Stimulated activated naive CD8-positive, alpha-beta T cell treated with anti-CD3 and anti-CD28 coated beads, Interleukin-15, amount 100 ng/mL, for 72 hours (primary cell): ENCODE data around the gene ZNF292.
"Not testable (repeated sequence)": the region's sequence is repeated elsewhere in the genome, so short reads cannot be mapped to it uniquely, and the experiment has no call there.

ENCODE experiments used
- ATAC-seq: fragments of 150-1000 bp; cut with Tn5 transposase; 2 replicates; pipeline ENCODE4 v1.10.0; 2021; ENCODE audit warnings: mild to moderate bottlenecking, moderate library complexity
- DNase-seq, 2 donors: peaks; one replicate each; pipeline ENCODE4 v3.0.0; 2021 to 2022
- H3K27ac Mint-ChIP-seq, 2 donors: one replicate each; pipeline ENCODE4 v1.8.0; 2022; ENCODE audit warnings: mild to moderate bottlenecking in 2 of 2, mixed read lengths in 2 of 2, moderate library complexity in 2 of 2
- H3K27me3 Mint-ChIP-seq: one replicate; pipeline ENCODE4 v1.8.0; 2022; ENCODE audit warnings: mixed read lengths
- H3K4me1 Mint-ChIP-seq: one replicate; pipeline ENCODE4 v1.8.0; 2022; ENCODE audit warnings: mild to moderate bottlenecking, mixed read lengths
- H3K4me3 Mint-ChIP-seq, 2 donors: one replicate each; pipeline ENCODE4 v1.8.0; 2022; ENCODE audit warnings: mild to moderate bottlenecking in 2 of 2, mixed read lengths in 2 of 2, moderate library complexity in 1 of 2
- H3K9me3 Mint-ChIP-seq, 2 donors: one replicate each; pipeline ENCODE4 v1.8.0; 2022; ENCODE audit warnings: mixed read lengths in 2 of 2

Gene ZNF292

GRCh38 chr6:87222676-87223075 lies 67.3 kb downstream of the ZNF292 start:
- DNase-seq: no peak
- Mint-ChIP-seq H3K4me1 (no peaks in the 10 kb centered on the region), H3K9me3 (no peaks in the 10 kb centered on the region), H3K27ac (no peak overlapping the region), H3K4me3 (no peak overlapping the region), H3K27me3 (no peaks in the 10 kb centered on the region)
- ATAC-seq: no peak

GRCh38 chr6:87224971-87225370 lies 69.6 kb downstream of the ZNF292 start:
- DNase-seq (no peak), ATAC-seq (no peak)
- H3K4me3 Mint-ChIP-seq: no peak overlapping the region
- no peak overlapping the region for H3K27ac Mint-ChIP-seq
- H3K27me3 Mint-ChIP-seq: no peaks in the 10 kb centered on the region
- no peaks in the 10 kb centered on the region for H3K4me1 Mint-ChIP-seq
- H3K9me3 Mint-ChIP-seq: no peaks in the 10 kb centered on the region

GRCh38 chr6:87225511-87225910 lies 70.1 kb downstream of the ZNF292 start:
- H3K27me3 Mint-ChIP-seq: no peaks in the 10 kb centered on the region
- DNase-seq: no peak

GRCh38 chr6:87225937-87226336 lies 70.6 kb downstream of the ZNF292 start:
- no peaks in the 10 kb centered on the region for H3K4me1 Mint-ChIP-seq
- peak overlapping the region in 1 of 2 donors; percentile 73 for H3K27ac Mint-ChIP-seq
- no peak for ATAC-seq
- H3K4me3 Mint-ChIP-seq: no peak overlapping the region
- DNase-seq: no peak
- no peaks in the 10 kb centered on the region for H3K27me3 Mint-ChIP-seq
- H3K9me3 Mint-ChIP-seq: no peaks in the 10 kb centered on the region

More at GRCh38 chr6:87225511-87225910, 70.1 kb downstream of the ZNF292 start:
- Mint-ChIP-seq H3K27ac (no peak overlapping the region), H3K4me1 (no peaks in the 10 kb centered on the region), H3K4me3 (no peak overlapping the region), H3K9me3 (no peaks in the 10 kb centered on the region)
- no peak for ATAC-seq

- Mint-ChIP-seq H3K27me3 (no peaks in the 10 kb centered on the region), H3K4me3 (no peak overlapping the region), H3K4me1 (no peaks in the 10 kb centered on the region), H3K27ac (no peak overlapping the region), H3K9me3 (no peaks in the 10 kb centered on the region)
- DNase-seq (no peak), ATAC-seq (no peak)
Observed at GRCh38 chr6:87230801-87231200, 75.4 kb downstream of the ZNF292 start.

GRCh38 chr6:87237804-87238203 lies 82.4 kb downstream of the ZNF292 start:
- H3K27me3 Mint-ChIP-seq: no peaks in the 10 kb centered on the region
- no peak overlapping the region for H3K27ac Mint-ChIP-seq
- no peaks in the 10 kb centered on the region for H3K9me3 Mint-ChIP-seq
- DNase-seq: no peak
- no peak overlapping the region for H3K4me3 Mint-ChIP-seq
- H3K4me1 Mint-ChIP-seq: no peaks in the 10 kb centered on the region
- ATAC-seq: no peak

- not testable (repeated sequence) for H3K27me3 Mint-ChIP-seq, DNase-seq, H3K4me1 Mint-ChIP-seq, H3K9me3 Mint-ChIP-seq, H3K27ac Mint-ChIP-seq, H3K4me3 Mint-ChIP-seq
- peak; percentile 74 for ATAC-seq
Observed at GRCh38 chr6:87239098-87239635, 83.8 kb downstream of the ZNF292 start.

- no peaks in the 10 kb centered on the region for H3K27me3 Mint-ChIP-seq
- no peaks in the 10 kb centered on the region for H3K9me3 Mint-ChIP-seq
- H3K27ac Mint-ChIP-seq: no peak overlapping the region
- no peaks in the 10 kb centered on the region for H3K4me1 Mint-ChIP-seq
- DNase-seq (no peak), ATAC-seq (no peak)
- H3K4me3 Mint-ChIP-seq: no peak overlapping the region
Observed at GRCh38 chr6:87241304-87241703, 85.9 kb downstream of the ZNF292 start.

- no peaks in the 10 kb centered on the region for H3K27me3 Mint-ChIP-seq
- H3K27ac Mint-ChIP-seq: no peak overlapping the region
- no peaks in the 10 kb centered on the region for H3K9me3 Mint-ChIP-seq
- no peak for ATAC-seq
- H3K4me1 Mint-ChIP-seq: no peaks in the 10 kb centered on the region
- H3K4me3 Mint-ChIP-seq: no peak overlapping the region
- DNase-seq: no peak
Observed at GRCh38 chr6:87242311-87242710, 86.9 kb downstream of the ZNF292 start.

- no peak for DNase-seq
- Mint-ChIP-seq H3K4me1 (no peaks in the 10 kb centered on the region), H3K27ac (no peak overlapping the region)
Observed at GRCh38 chr6:87243812-87244211, 88.4 kb downstream of the ZNF292 start.

GRCh38 chr6:87244380-87244779 lies 89.0 kb downstream of the ZNF292 start:
- H3K9me3 Mint-ChIP-seq: no peaks in the 10 kb centered on the region
- H3K27ac Mint-ChIP-seq: no peak overlapping the region
- no peak overlapping the region for H3K4me3 Mint-ChIP-seq
- DNase-seq (no peak), ATAC-seq (no peak)
- no peaks in the 10 kb centered on the region for H3K4me1 Mint-ChIP-seq
- no peaks in the 10 kb centered on the region for H3K27me3 Mint-ChIP-seq

More at GRCh38 chr6:87243812-87244211, 88.4 kb downstream of the ZNF292 start:
- Mint-ChIP-seq H3K4me3 (no peak overlapping the region), H3K9me3 (no peaks in the 10 kb centered on the region), H3K27me3 (no peaks in the 10 kb centered on the region)
- no peak for ATAC-seq

- DNase-seq (no peak), ATAC-seq (no peak)
- H3K4me1 Mint-ChIP-seq: peaks cover 19% of the 10 kb centered on the region
- no peak overlapping the region for H3K4me3 Mint-ChIP-seq
- H3K27me3 Mint-ChIP-seq: no peaks in the 10 kb centered on the region
- peak overlapping the region in 1 of 2 donors; percentile 6 for H3K27ac Mint-ChIP-seq
- H3K9me3 Mint-ChIP-seq: no peaks in the 10 kb centered on the region
Observed at GRCh38 chr6:87250019-87250418, 94.7 kb downstream of the ZNF292 start.

- H3K9me3 Mint-ChIP-seq: no peaks in the 10 kb centered on the region
- DNase-seq (no peak), ATAC-seq (no peak)
- no peak overlapping the region for H3K4me3 Mint-ChIP-seq
- H3K4me1 Mint-ChIP-seq: peaks cover 19% of the 10 kb centered on the region
- no peaks in the 10 kb centered on the region for H3K27me3 Mint-ChIP-seq
- H3K27ac Mint-ChIP-seq: no peak overlapping the region
Observed at GRCh38 chr6:87251225-87251624, 95.9 kb downstream of the ZNF292 start.

GRCh38 chr6:87251725-87252124 lies 96.4 kb downstream of the ZNF292 start:
- DNase-seq (no peak), ATAC-seq (no peak)
- no peak overlapping the region for H3K27ac Mint-ChIP-seq
- H3K4me3 Mint-ChIP-seq: no peak overlapping the region
- H3K27me3 Mint-ChIP-seq: no peaks in the 10 kb centered on the region
- no peaks in the 10 kb centered on the region for H3K9me3 Mint-ChIP-seq
- peaks cover 19% of the 10 kb centered on the region for H3K4me1 Mint-ChIP-seq

GRCh38 chr6:87257046-87257445 lies 101.7 kb downstream of the ZNF292 start:
- H3K27me3 Mint-ChIP-seq: no peaks in the 10 kb centered on the region
- H3K27ac Mint-ChIP-seq: no peak overlapping the region
- peaks cover 11% of the 10 kb centered on the region for H3K4me1 Mint-ChIP-seq
- no peak for DNase-seq
- H3K9me3 Mint-ChIP-seq: peaks cover 6 to 14% of the 10 kb centered on the region in 2 donors
- no peak for ATAC-seq
- H3K4me3 Mint-ChIP-seq: no peak overlapping the region

GRCh38 chr6:87257565-87257964 lies 102.2 kb downstream of the ZNF292 start:
- Mint-ChIP-seq H3K27me3 (no peaks in the 10 kb centered on the region), H3K27ac (no peak overlapping the region), H3K4me3 (no peak overlapping the region), H3K4me1 (peaks cover 11% of the 10 kb centered on the region), H3K9me3 (peaks cover 6 to 14% of the 10 kb centered on the region in 2 donors)
- DNase-seq: no peak
- no peak for ATAC-seq

GRCh38 chr6:87257975-87258374 lies 102.6 kb downstream of the ZNF292 start:
- DNase-seq (no peak), ATAC-seq (no peak)
- Mint-ChIP-seq H3K27ac (no peak overlapping the region), H3K9me3 (peaks cover 6 to 14% of the 10 kb centered on the region in 2 donors), H3K4me1 (peaks cover 11% of the 10 kb centered on the region), H3K4me3 (no peak overlapping the region), H3K27me3 (no peaks in the 10 kb centered on the region)
